Activated T-cell treated with anti-CD3 and anti-CD28 coated beads, Interleukin-2, amount 50 U/mL, for 4 hours (primary cell): Measurements from ENCODE around the gene LIMS4. TPM values are rescaled to one million over a fixed set of nuclear protein-coding genes. Genes with fewer than 3 reads are reported as not detected.
"Not testable (repeated sequence)": the region's sequence is repeated elsewhere in the genome, so short reads cannot be mapped to it uniquely, and the experiment has no call there.

Experiments
- ATAC-seq, 2 donors: fragments of 200-7000 bp; cut with Tn5 transposase; one replicate each; pipeline ENCODE4 v1.10.0; 2021
- DNase-seq: peaks from one replicate; pipeline ENCODE4 v3.0.0-alpha.2; 2020
- H3K27me3 Mint-ChIP-seq: one replicate; pipeline ENCODE4 v1.8.0; 2021; ENCODE audit warnings: low read depth, mixed read lengths
- H3K36me3 Mint-ChIP-seq: one replicate; pipeline ENCODE4 v1.8.0; 2022; ENCODE audit warnings: mixed read lengths; ENCODE audit not compliant: insufficient read depth
- H3K4me1 Mint-ChIP-seq: one replicate; pipeline ENCODE4 v1.8.0; 2021; ENCODE audit warnings: low read depth, mixed read lengths
- H3K4me3 Mint-ChIP-seq: one replicate; pipeline ENCODE4 v1.8.0; 2021; ENCODE audit warnings: mild to moderate bottlenecking, moderate library complexity, mixed read lengths
- H3K9me3 Mint-ChIP-seq: one replicate; pipeline ENCODE4 v1.8.0; 2021; ENCODE audit warnings: mixed read lengths
- total RNA-seq, 3 donors: library from RNA; stranded (reverse); gene quantifications; one replicate each; pipeline ENCODE4 v1.2.1, GENCODE V29; 2021

The LIMS4 gene
- 1 to 10 TPM in 1 of 3 donors, under 1 TPM in 2; 0.24 to 1.2 (median 0.65) TPM for total RNA-seq

- H3K4me1 Mint-ChIP-seq, H3K36me3 Mint-ChIP-seq, ATAC-seq, H3K27me3 Mint-ChIP-seq, DNase-seq, H3K4me3 Mint-ChIP-seq, H3K9me3 Mint-ChIP-seq: not testable (repeated sequence)
These were observed at the start of gene LIMS4 for GRCh38 chr2:110472171-110473058. TSS of gene LIMS4 (minus strand) at chr2:110472816. CDS start at chr2:110472778, 38 bp downstream.

GRCh38 chr2:110499755-110500377 is 27.2 kb upstream of the LIMS4 start:
- H3K4me1 Mint-ChIP-seq, H3K9me3 Mint-ChIP-seq, DNase-seq, H3K4me3 Mint-ChIP-seq, H3K27me3 Mint-ChIP-seq, H3K36me3 Mint-ChIP-seq: not testable (repeated sequence)
- ATAC-seq = peak; percentile 57 to 73

DNA sequence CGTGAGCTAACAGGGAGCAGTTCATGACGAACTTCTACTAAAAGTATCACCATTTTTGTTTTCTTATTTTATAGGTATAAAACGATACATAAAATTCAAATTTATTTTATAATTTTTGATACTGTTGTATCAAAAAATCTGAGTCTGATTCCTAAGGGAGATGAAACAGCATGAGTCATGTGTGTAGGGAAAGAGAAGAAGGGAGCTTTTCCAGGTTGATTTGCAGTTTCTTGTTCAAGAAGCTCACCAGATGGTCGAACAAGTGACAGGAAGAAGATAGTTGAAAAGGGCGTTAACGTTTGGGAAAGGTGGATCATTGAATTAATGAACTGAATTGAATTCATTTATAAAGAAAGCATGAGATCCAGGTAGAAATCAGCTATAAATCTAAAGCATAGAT is 23.4 kb upstream of the LIMS4 start:
- H3K36me3 Mint-ChIP-seq, ATAC-seq: not testable (repeated sequence)

DNA sequence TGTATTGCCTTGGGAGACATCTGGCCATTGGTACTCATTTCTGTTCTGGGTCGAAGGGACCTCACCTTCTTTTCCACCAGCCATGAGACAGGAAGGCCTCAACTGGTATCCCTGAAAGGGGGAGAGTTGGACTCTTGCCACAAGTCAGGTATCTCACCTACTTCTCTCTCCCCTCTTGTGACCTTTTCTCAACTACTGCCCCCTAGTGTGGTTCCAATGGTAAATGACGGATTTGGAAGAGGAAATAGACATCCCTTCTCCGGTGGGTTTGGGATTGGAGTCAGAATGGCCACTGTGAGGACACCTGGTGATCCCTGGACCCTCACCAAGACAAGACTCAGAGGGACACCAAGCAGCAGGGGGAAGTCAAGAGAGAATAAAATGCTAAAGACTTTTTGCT is 21.9 kb upstream of the LIMS4 start:
- H3K4me3 Mint-ChIP-seq, DNase-seq, H3K9me3 Mint-ChIP-seq, H3K27me3 Mint-ChIP-seq, H3K36me3 Mint-ChIP-seq, ATAC-seq, H3K4me1 Mint-ChIP-seq: not testable (repeated sequence)

More for the DNA sequence above, 23.4 kb upstream of the LIMS4 start:
- not testable (repeated sequence) for H3K4me3 Mint-ChIP-seq, H3K4me1 Mint-ChIP-seq, H3K9me3 Mint-ChIP-seq, H3K27me3 Mint-ChIP-seq, DNase-seq

GRCh38 chr2:110488991-110489390 is 16.4 kb upstream of the LIMS4 start:
- H3K4me1 Mint-ChIP-seq, H3K4me3 Mint-ChIP-seq, H3K9me3 Mint-ChIP-seq, H3K36me3 Mint-ChIP-seq, ATAC-seq, H3K27me3 Mint-ChIP-seq, DNase-seq: not testable (repeated sequence)

DNA sequence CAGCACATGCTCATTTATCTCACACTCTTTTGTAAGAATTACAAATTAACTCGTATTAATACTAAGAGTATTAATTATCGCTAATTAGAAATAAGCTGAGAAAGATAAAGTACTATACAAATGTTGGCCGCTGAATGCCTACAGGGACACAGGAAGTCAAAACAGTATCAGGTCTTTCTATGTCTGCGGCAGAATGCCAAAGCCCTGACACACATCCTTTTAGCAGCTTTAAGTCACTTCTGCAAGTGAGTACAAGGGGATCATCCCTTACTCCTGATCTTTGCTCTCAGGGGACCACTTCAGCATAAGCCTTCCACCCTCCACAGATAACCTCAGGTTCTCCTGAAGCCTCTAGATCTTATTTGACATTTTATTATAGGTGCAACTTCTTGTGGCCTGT is 10.1 kb upstream of the LIMS4 start:
- not testable (repeated sequence) for H3K36me3 Mint-ChIP-seq, H3K4me1 Mint-ChIP-seq, H3K27me3 Mint-ChIP-seq, ATAC-seq, H3K9me3 Mint-ChIP-seq, H3K4me3 Mint-ChIP-seq, DNase-seq

DNA sequence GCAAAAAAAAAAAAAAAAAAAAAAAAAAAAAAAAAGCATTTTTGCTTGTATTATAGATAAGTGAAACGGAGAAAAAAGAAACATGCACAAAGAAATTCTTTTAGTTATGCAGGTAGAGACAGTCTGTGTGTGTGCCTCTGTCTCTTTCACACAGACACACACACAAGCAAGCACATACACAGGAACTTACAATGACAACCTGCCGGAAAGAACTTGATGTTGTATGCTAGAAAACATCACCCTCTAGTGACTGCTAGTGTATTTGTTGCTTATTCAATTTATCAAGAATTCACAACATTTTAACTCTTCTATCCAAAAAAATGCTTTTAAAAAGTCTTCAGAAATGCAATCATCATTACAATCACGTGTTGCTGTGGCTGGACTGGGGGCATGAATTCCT is 8.6 kb upstream of the LIMS4 start:
- not testable (repeated sequence) for ATAC-seq, H3K4me3 Mint-ChIP-seq, H3K27me3 Mint-ChIP-seq, H3K9me3 Mint-ChIP-seq, H3K4me1 Mint-ChIP-seq, DNase-seq, H3K36me3 Mint-ChIP-seq

- DNase-seq, H3K36me3 Mint-ChIP-seq, H3K4me1 Mint-ChIP-seq, H3K9me3 Mint-ChIP-seq, H3K4me3 Mint-ChIP-seq, ATAC-seq, H3K27me3 Mint-ChIP-seq: not testable (repeated sequence)
These were observed 7.5 kb upstream of the LIMS4 start for GRCh38 chr2:110480084-110480483.

- H3K27me3 Mint-ChIP-seq, H3K36me3 Mint-ChIP-seq, H3K4me3 Mint-ChIP-seq, ATAC-seq, H3K4me1 Mint-ChIP-seq, DNase-seq, H3K9me3 Mint-ChIP-seq: not testable (repeated sequence)
These were observed 4.8 kb upstream of the LIMS4 start for GRCh38 chr2:110477370-110477769.

DNA sequence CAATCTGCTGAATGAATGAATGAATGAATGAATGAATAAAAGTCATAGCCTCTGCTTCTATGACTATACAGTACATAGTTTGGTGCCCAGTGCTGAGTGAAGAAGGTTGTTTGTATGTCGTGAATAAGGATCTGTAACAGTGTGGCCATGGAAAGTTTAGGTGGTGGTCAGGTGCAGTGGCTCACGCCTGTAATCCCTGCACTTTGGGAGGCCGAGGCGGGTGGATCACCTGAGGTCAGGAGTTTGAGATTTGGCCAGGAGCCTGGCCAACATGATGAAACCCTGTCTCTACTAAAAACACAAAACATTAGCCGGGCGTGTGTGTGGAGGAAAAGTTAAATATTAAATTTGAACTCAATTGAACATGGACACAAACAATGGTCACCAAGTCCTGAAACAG is 4.3 kb upstream of the LIMS4 start:
- H3K9me3 Mint-ChIP-seq, H3K36me3 Mint-ChIP-seq, H3K4me3 Mint-ChIP-seq, DNase-seq, H3K27me3 Mint-ChIP-seq, ATAC-seq, H3K4me1 Mint-ChIP-seq: not testable (repeated sequence)

DNA sequence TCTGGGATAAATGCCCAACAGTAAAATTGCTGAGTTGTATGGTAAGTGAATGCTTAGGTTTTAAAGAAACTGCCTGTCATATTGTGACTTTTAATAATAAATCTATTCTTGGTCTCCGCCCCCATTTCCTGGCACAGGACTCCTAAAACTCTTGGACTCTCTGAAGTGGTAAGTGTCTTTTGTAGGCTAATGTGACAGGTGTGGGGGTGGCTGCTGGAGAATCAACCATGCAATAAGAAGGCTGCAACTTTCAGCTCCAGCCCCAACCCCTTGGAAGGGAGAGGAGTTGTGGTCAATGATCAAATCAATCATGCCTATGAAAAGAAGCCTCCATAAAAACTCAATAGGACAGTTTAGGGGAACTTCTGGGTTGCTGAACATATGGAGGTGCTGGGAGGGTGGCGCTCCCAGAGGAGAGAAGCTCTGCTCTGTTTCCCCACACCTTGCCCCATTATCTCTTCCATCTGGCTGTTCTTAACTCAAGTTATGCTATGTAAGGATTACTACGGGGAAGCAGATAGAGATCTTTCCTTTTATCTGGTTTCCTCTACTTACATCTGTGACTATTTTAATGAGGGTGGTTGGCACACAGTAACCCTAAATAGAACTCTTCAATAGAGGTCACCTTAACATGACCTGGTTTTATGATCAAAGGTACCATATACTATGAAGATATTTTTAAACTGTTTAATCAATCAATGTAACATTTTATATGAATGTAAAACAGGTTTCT is 3.2 kb upstream of the LIMS4 start:
- not testable (repeated sequence) for H3K4me3 Mint-ChIP-seq, H3K9me3 Mint-ChIP-seq, DNase-seq, H3K27me3 Mint-ChIP-seq, ATAC-seq, H3K36me3 Mint-ChIP-seq, H3K4me1 Mint-ChIP-seq

- H3K27me3 Mint-ChIP-seq, H3K4me3 Mint-ChIP-seq, H3K4me1 Mint-ChIP-seq, DNase-seq, H3K9me3 Mint-ChIP-seq, H3K36me3 Mint-ChIP-seq: not testable (repeated sequence)
- ATAC-seq = peak; percentile 97 to 99
These were observed 2.3 kb upstream of the LIMS4 start for GRCh38 chr2:110474898-110475297.

DNA sequence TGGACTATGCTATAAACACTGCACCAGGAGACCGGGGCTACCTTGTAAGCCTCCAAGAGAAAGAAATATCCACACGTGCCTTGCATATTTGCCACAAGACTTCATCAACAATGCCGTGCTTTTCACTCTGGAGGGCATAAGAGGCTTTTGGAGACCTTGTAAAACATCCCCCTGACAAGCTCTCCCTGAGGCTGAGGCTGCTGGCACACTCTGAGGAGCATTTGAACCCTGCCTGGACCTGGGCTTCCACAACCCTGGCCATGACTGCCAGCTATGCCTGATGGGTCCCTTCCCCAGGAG is 393 bp upstream of the LIMS4 start:
- H3K4me1 Mint-ChIP-seq, H3K9me3 Mint-ChIP-seq, H3K27me3 Mint-ChIP-seq, H3K36me3 Mint-ChIP-seq, H3K4me3 Mint-ChIP-seq, DNase-seq, ATAC-seq: not testable (repeated sequence)

GRCh38 chr2:110468921-110469320 is 3.7 kb downstream of the LIMS4 start:
- not testable (repeated sequence) for H3K27me3 Mint-ChIP-seq, H3K4me3 Mint-ChIP-seq, H3K4me1 Mint-ChIP-seq, ATAC-seq, H3K36me3 Mint-ChIP-seq, H3K9me3 Mint-ChIP-seq, DNase-seq

GRCh38 chr2:110465312-110465711 is 7.3 kb downstream of the LIMS4 start:
- DNase-seq, ATAC-seq, H3K4me3 Mint-ChIP-seq, H3K4me1 Mint-ChIP-seq, H3K36me3 Mint-ChIP-seq, H3K9me3 Mint-ChIP-seq, H3K27me3 Mint-ChIP-seq: not testable (repeated sequence)
